Neural progenitor cell (in vitro differentiated cells): Measurements from ENCODE around the gene TNNI3.

Experiments used
- EZH2 ChIP-seq: fragments of 200-600 bp; sonication (generic); IDR thresholded peaks from 2 replicates; pipeline ENCODE4 v1.6.1; 2017; ENCODE audit warnings: antibody characterized with exemption, mild to moderate bottlenecking, moderate library complexity
- TF ChIP-seq, protein P1 (sequence below): fragments of 200-600 bp; sonication (generic); IDR thresholded peaks from 2 replicates; pipeline ENCODE4 v1.5.1; 2017; ENCODE audit warnings: antibody characterized with exemption, mild to moderate bottlenecking

DNA sequence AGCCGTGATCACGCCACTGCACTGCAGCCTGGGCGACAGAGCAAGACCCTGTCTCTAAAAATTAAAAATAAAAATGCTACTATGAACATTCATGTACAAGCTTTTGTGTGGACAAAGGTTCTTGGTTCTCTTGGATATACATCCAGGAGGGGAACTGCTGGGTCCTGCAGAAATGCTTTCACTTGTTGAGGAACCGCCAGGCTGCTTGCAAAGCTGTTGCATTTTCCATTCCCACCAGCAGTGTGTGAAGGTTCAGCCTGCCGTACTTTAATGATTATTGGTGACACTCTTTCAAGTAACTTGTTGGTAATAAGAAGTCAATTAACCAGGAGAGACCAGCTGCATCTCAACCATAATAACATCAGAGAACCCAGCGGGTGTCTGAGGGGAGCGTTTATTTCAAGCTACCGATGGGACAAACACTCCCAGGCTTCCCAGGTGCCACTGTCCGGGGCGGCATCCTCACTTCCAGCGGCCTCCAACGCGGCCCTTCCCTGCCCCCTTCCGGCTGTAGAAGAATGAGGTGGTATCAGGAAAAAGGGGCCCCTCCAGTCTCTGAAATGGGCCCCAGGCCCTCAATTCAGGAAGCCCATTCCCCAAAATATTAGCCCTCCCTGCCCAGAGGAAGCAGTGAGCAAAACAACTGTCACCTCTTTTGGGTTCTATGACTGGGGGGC lies 24.9 kb downstream of the TNNI3 start:
- TF ChIP-seq, protein P1, sequence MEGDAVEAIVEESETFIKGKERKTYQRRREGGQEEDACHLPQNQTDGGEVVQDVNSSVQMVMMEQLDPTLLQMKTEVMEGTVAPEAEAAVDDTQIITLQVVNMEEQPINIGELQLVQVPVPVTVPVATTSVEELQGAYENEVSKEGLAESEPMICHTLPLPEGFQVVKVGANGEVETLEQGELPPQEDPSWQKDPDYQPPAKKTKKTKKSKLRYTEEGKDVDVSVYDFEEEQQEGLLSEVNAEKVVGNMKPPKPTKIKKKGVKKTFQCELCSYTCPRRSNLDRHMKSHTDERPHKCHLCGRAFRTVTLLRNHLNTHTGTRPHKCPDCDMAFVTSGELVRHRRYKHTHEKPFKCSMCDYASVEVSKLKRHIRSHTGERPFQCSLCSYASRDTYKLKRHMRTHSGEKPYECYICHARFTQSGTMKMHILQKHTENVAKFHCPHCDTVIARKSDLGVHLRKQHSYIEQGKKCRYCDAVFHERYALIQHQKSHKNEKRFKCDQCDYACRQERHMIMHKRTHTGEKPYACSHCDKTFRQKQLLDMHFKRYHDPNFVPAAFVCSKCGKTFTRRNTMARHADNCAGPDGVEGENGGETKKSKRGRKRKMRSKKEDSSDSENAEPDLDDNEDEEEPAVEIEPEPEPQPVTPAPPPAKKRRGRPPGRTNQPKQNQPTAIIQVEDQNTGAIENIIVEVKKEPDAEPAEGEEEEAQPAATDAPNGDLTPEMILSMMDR: no peak
- TF ChIP-seq EZH2: no peak
